ENCODE results near the gene SPACDR. TPM values are rescaled to one million over a fixed set of nuclear protein-coding genes. Genes with fewer than 3 reads are reported as not detected.

Gene SPACDR
- total and polyA plus RNA-seq, 9 of the 15 experiments (the other 6 are each of a cell fraction or from before 2014, with no cell fraction given): 0.07 to 0.55 (median 0.14) TPM; not detected in 1

DNA sequence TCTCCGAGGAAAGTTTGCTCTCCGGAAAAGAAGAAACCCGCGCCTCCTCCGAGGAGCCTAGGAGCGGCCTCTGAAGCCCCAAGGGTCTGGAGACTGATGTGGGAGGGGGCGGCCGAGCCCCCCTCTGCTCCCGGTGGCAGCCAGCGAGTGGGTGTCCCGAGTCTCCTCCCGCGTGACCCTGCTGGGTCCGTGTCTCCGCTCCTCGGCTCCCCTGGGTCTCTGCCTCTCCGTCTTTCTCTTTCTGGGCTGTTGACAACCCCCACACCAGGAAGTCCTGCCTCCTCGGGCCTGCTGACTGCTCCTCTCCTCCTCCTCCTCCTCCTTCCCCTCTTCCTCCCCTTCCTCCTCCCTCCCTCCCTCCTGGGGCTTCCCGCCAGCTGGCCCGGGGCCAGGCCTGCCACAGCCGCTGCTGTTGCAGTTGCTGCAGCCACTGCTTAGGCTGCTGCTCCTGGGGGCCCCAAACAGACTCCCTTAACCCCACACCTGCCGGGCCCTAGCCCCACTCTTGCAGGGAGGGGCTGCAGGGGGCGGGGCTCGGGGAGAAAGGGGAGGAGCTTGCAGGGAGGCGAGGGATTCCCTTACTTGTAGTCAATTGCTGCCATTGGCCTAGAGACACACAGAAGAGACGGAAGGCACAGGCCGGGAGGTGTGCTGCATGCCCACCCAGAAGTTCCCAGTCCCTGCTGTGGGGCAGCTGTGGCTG, 15.0 kb upstream of the SPACDR start, which contains the start of gene TSC22D4 (continued):
- peak; percentile 73; the same call in 1 of the 2 replicates for TF ChIP-seq OTX1 (CRISPR knock-in tag; IDR thresholded peaks at IDR 0.05)
- no peak for TF ChIP-seq POLR3A (IDR thresholded peaks at IDR 0.05; ENCODE audit: borderline replicate concordance, extremely low read depth, insufficient read depth, insufficient read length)
- TF ChIP-seq E2F6 (IDR thresholded peaks at IDR 0.05; ENCODE audit: borderline replicate concordance in 1 of 2, extremely low read depth in 1 of 2, insufficient read depth in 1 of 2, insufficient read length in 1 of 2, low read depth in 1 of 2, low read length in 1 of 2, poor library complexity in 1 of 2, severe bottlenecking in 1 of 2): no peak
- TF ChIP-seq CBX2 (IDR thresholded peaks at IDR 0.05; ENCODE audit: insufficient read depth, low read length, poor library complexity, severe bottlenecking): no peak
- TF ChIP-seq ZNF57 (CRISPR knock-in tag; IDR thresholded peaks at IDR 0.05): no peak
- peak in 2 of 3 experiments; percentile 27 to 43 for TF ChIP-seq YY1 (IDR thresholded peaks at IDR 0.05; ENCODE audit: borderline replicate concordance in 1 of 3, control insufficient read depth in 1 of 3, extremely low read depth in 1 of 3, insufficient read depth in 3 of 3, insufficient read length in 1 of 3, insufficient replicate concordance in 2 of 3, low read depth in 1 of 3, low read length in 2 of 3)
- no peak for TF ChIP-seq FOXJ3 (CRISPR knock-in tag; IDR thresholded peaks at IDR 0.05)
- TF ChIP-seq MXD1 (CRISPR knock-in tag; IDR thresholded peaks at IDR 0.05; ENCODE audit: borderline replicate concordance, poor library complexity, severe bottlenecking): no peak
- no peak for TF ChIP-seq ZC3H11A (IDR thresholded peaks at IDR 0.05; ENCODE audit: low read depth, low read length)
- TF ChIP-seq CBFB (CRISPR knock-in tag; IDR thresholded peaks at IDR 0.05): no peak
- peak; percentile 70 for TF ChIP-seq MTA2 (IDR thresholded peaks at IDR 0.05; ENCODE audit: low read depth)
- TF ChIP-seq CHD2 (IDR thresholded peaks at IDR 0.05; ENCODE audit: low read depth, low read length): 0 out of 2 replicates have a peak, but pooled peaks have one; percentile 43
- no peak for TF ChIP-seq ZNF699 (CRISPR knock-in tag; IDR thresholded peaks at IDR 0.05; ENCODE audit: insufficient replicate concordance)
- no peak for TF ChIP-seq TRIM25 (IDR thresholded peaks at IDR 0.05; ENCODE audit: borderline replicate concordance)
- TF ChIP-seq UBTF (IDR thresholded peaks at IDR 0.05; ENCODE audit: borderline replicate concordance in 1 of 2, low read depth in 2 of 2, low read length in 2 of 2): 0 out of 4 replicates have a peak, but pooled peaks of 1 of the 2 experiments have one; percentile 77
- TF ChIP-seq MTA1 (IDR thresholded peaks at IDR 0.05; ENCODE audit: borderline replicate concordance): peak; percentile 94
- no peak for TF ChIP-seq TSC22D4 (tag; IDR thresholded peaks at IDR 0.05)
- TF ChIP-seq TGIF2 (CRISPR knock-in tag; IDR thresholded peaks at IDR 0.05): no peak

Data from K562 (cell line).